HG02571 (cell line): ENCODE results near the gene APOA4.
"Not testable (repeated sequence)": the region's sequence is repeated elsewhere in the genome, so short reads cannot be mapped to it uniquely, and the experiment has no call there.

Experiments used
- ATAC-seq: cut with Tn5 transposase; IDR thresholded peaks from one replicate; pipeline ENCODE4 v1.9.1; 2021; ENCODE audit warnings: mild to moderate bottlenecking, moderate library complexity; ENCODE audit not compliant: unreplicated experiment

The APOA4 gene

GRCh38 chr11:116849060-116849459, 26.0 kb upstream of the APOA4 start:
- ATAC-seq, result no peak

GRCh38 chr11:116847612-116848011, 24.5 kb upstream of the APOA4 start:
- no peak for ATAC-seq

GRCh38 chr11:116844722-116845121, 21.6 kb upstream of the APOA4 start:
- no peak for ATAC-seq

GRCh38 chr11:116843661-116844060, 20.6 kb upstream of the APOA4 start:
- no peak for ATAC-seq

GRCh38 chr11:116842909-116843308, 19.8 kb upstream of the APOA4 start:
- ATAC-seq, result no peak

GRCh38 chr11:116842117-116842516, 19.0 kb upstream of the APOA4 start:
- ATAC-seq, result no peak

GRCh38 chr11:116840746-116841296, 17.7 kb upstream of the APOA4 start:
- ATAC-seq, result no peak

GRCh38 chr11:116840224-116840745, 17.2 kb upstream of the APOA4 start:
- ATAC-seq, result no peak

- no peak for ATAC-seq
These were observed 15.4 kb upstream of the APOA4 start for GRCh38 chr11:116838321-116839084.

GRCh38 chr11:116837231-116838091, 14.4 kb upstream of the APOA4 start, which contains the start of gene APOA1:
Gene APOA1, minus strand, starts transcription at chr11:116837622. Its CDS starts 235 bp downstream, at chr11:116837387.
- no peak for ATAC-seq

GRCh38 chr11:116836632-116836991, 13.5 kb upstream of the APOA4 start:
- ATAC-seq, result no peak

- peak; percentile 63 for ATAC-seq
These were observed 12.9 kb upstream of the APOA4 start for GRCh38 chr11:116835791-116836631.

- no peak for ATAC-seq
These were observed 12.1 kb upstream of the APOA4 start for GRCh38 chr11:116835042-116835772.

GRCh38 chr11:116834535-116835041, 11.5 kb upstream of the APOA4 start:
- ATAC-seq, result not testable (repeated sequence)

- ATAC-seq, result no peak
These were observed 10.9 kb upstream of the APOA4 start for GRCh38 chr11:116833816-116834534.

GRCh38 chr11:116833491-116833815, 10.3 kb upstream of the APOA4 start:
- no peak for ATAC-seq

- ATAC-seq, result no peak
These were observed 9.5 kb upstream of the APOA4 start for GRCh38 chr11:116832350-116833290.

GRCh38 chr11:116831790-116832349, 8.8 kb upstream of the APOA4 start:
- no peak for ATAC-seq
